Stimulated activated CD4-positive, alpha-beta T cell treated with anti-CD3 and anti-CD28 coated beads, Interleukin-12 subunit alpha, Interleukin-12 subunit beta, amount 100 ng/mL, for 24 hours (primary cell): ENCODE results near the gene RBBP7.

ENCODE experiments used
- DNase-seq, 2 experiments: peaks; one replicate each; pipeline ENCODE4 v3.0.0-alpha.2; 2020; ENCODE audit warnings: low read depth in 2 of 2

RBBP7 gene

GRCh38 chrX:16826207-16826606, 44.0 kb downstream of the RBBP7 start:
- no peak for DNase-seq

- no peak for DNase-seq
Measured at GRCh38 chrX:16825264-16826035, 44.7 kb downstream of the RBBP7 start.

- DNase-seq = no peak
Measured at GRCh38 chrX:16822723-16823122, 47.4 kb downstream of the RBBP7 start.

GRCh38 chrX:16819634-16820033, 50.5 kb downstream of the RBBP7 start:
- DNase-seq = no peak

- DNase-seq = no peak
Measured at GRCh38 chrX:16814597-16814996, 55.6 kb downstream of the RBBP7 start.

- DNase-seq = no peak
Measured at GRCh38 chrX:16807976-16808542, 62.1 kb downstream of the RBBP7 start.

GRCh38 chrX:16807548-16807947, 62.6 kb downstream of the RBBP7 start:
- DNase-seq = no peak

- DNase-seq = no peak
Measured at GRCh38 chrX:16804923-16805464, 65.2 kb downstream of the RBBP7 start.

- no peak for DNase-seq
Measured at GRCh38 chrX:16797841-16798240, 72.3 kb downstream of the RBBP7 start.

GRCh38 chrX:16797358-16797757, 72.8 kb downstream of the RBBP7 start:
- no peak for DNase-seq

- no peak for DNase-seq
Measured at GRCh38 chrX:16796298-16796697, 73.9 kb downstream of the RBBP7 start.
